Measurements from ENCODE around the gene IL23R.

IL23R gene

GRCh38 chr1:67149179-67149770 is 17.0 kb upstream of the IL23R start:
- peak; percentile 37 for DNase-seq (ENCODE audit: low read depth)
- peak; percentile 87 for TF ChIP-seq CTCF (conservative IDR thresholded peaks at IDR 0.05; ENCODE audit: low read depth, low read length)
- no peak overlapping the region for H3K4me3 ChIP-seq (ENCODE audit: low read length)

GRCh38 chr1:67150931-67151330 is 15.3 kb upstream of the IL23R start:
- no peak for DNase-seq (ENCODE audit: low read depth)
- TF ChIP-seq CTCF (conservative IDR thresholded peaks at IDR 0.05; ENCODE audit: low read depth, low read length): no peak
- no peak overlapping the region for H3K4me3 ChIP-seq (ENCODE audit: low read length)

GRCh38 chr1:67158401-67158800 is 7.9 kb upstream of the IL23R start:
- no peak for TF ChIP-seq CTCF (conservative IDR thresholded peaks at IDR 0.05; ENCODE audit: low read depth, low read length)
- no peak for DNase-seq (ENCODE audit: low read depth)
- no peak overlapping the region for H3K4me3 ChIP-seq (ENCODE audit: low read length)

- no peak for TF ChIP-seq CTCF (conservative IDR thresholded peaks at IDR 0.05; ENCODE audit: low read depth, low read length)
- H3K4me3 ChIP-seq (ENCODE audit: low read length): no peak overlapping the region
- no peak for DNase-seq (ENCODE audit: low read depth)
Measured at GRCh38 chr1:67159233-67159632, 7.0 kb upstream of the IL23R start.

- H3K4me3 ChIP-seq (ENCODE audit: low read length): no peak overlapping the region
- DNase-seq (ENCODE audit: low read depth): no peak
- TF ChIP-seq CTCF (conservative IDR thresholded peaks at IDR 0.05; ENCODE audit: low read depth, low read length): no peak
Measured at GRCh38 chr1:67162954-67163353, 3.3 kb upstream of the IL23R start.

GRCh38 chr1:67165468-67166041 is 699 bp upstream of the IL23R start:
- no peak for TF ChIP-seq CTCF (conservative IDR thresholded peaks at IDR 0.05; ENCODE audit: low read depth, low read length)
- DNase-seq (ENCODE audit: low read depth): no peak
- no peak overlapping the region for H3K4me3 ChIP-seq (ENCODE audit: low read length)

- H3K4me3 ChIP-seq (ENCODE audit: low read length): no peak overlapping the region
- DNase-seq (ENCODE audit: low read depth): no peak
Measured at GRCh38 chr1:67169496-67169895, 3.2 kb downstream of the IL23R start.

More at GRCh38 chr1:67169496-67169895, 3.2 kb downstream of the IL23R start:
- TF ChIP-seq CTCF (conservative IDR thresholded peaks at IDR 0.05; ENCODE audit: low read depth, low read length): no peak
